Renal cortex interstitium (tissue), 15 donors: ENCODE measurements around the gene UBXN10. TPM values are rescaled to one million over a fixed set of nuclear protein-coding genes. Genes with fewer than 3 reads are reported as not detected.
A peak's percentile ranks its signal among the peaks of the same experiment; 100 is the strongest.

Experiments
- DNase-seq, 11 donors: peaks; one replicate each; pipeline ENCODE4 v3.0.0-alpha.2; 2013; ENCODE audit warnings: low read depth in 9 of 11, low spot score in 4 of 11; ENCODE audit errors: extremely low read depth in 1 of 11
- long read RNA-seq, 16 experiments: transcript quantifications; one replicate each; lab custom pipeline, GENCODE V29; 2026
- polyA plus RNA-seq, 3 donors: library from polyadenylated mRNA; unstranded; fragments of 120-200 nt; gene quantifications; one replicate each; pipeline ENCODE4 v1.2.1, GENCODE V29; 2013; ENCODE audit not compliant: insufficient read length in 3 of 3

Gene UBXN10
- polyA plus RNA-seq, result 1 to 10 TPM; 5.5 to 6.9 (median 5.9) TPM
- long read RNA-seq, donor 1, full-length matches to known transcripts, result 3 of 3 reads
- long read RNA-seq, donor 1, partial matches to known transcripts, result 0 of 3 reads
- long read RNA-seq, donor 1, other reads (novel, unspliced or antisense), result 0 of 3 reads
- long read RNA-seq, donor 2, full-length matches to known transcripts, result 2 of 2 reads
- long read RNA-seq, donor 2, partial matches to known transcripts, result 0 of 2 reads
- long read RNA-seq, donor 2, other reads (novel, unspliced or antisense), result 0 of 2 reads
- long read RNA-seq, donor 3, full-length matches to known transcripts, result 3 of 3 reads
- long read RNA-seq, donor 3, partial matches to known transcripts, result 0 of 3 reads
- long read RNA-seq, donor 3, other reads (novel, unspliced or antisense), result 0 of 3 reads
- long read RNA-seq, donor 4, result 0 reads
- long read RNA-seq, donor 5, result 0 reads
- long read RNA-seq, donor 6, full-length matches to known transcripts, result 3 of 3 reads
- long read RNA-seq, donor 6, partial matches to known transcripts, result 0 of 3 reads
- long read RNA-seq, donor 6, other reads (novel, unspliced or antisense), result 0 of 3 reads
- long read RNA-seq, donor 7, full-length matches to known transcripts, result 3 of 3 reads
- long read RNA-seq, donor 7, partial matches to known transcripts, result 0 of 3 reads
- long read RNA-seq, donor 7, other reads (novel, unspliced or antisense), result 0 of 3 reads
- long read RNA-seq, donor 8, full-length matches to known transcripts, result 2 of 2 reads
- long read RNA-seq, donor 8, partial matches to known transcripts, result 0 of 2 reads
- long read RNA-seq, donor 8, other reads (novel, unspliced or antisense), result 0 of 2 reads
- long read RNA-seq, donor 9, full-length matches to known transcripts, result 1 of 1 reads
- long read RNA-seq, donor 9, partial matches to known transcripts, result 0 of 1 reads
- long read RNA-seq, donor 9, other reads (novel, unspliced or antisense), result 0 of 1 reads
- long read RNA-seq, donor 10, full-length matches to known transcripts, result 2 of 7 reads
- long read RNA-seq, donor 10, partial matches to known transcripts, result 5 of 7 reads
- long read RNA-seq, donor 10, other reads (novel, unspliced or antisense), result 0 of 7 reads
- long read RNA-seq, donor 11, full-length matches to known transcripts, result 3 of 3 reads
- long read RNA-seq, donor 11, partial matches to known transcripts, result 0 of 3 reads
- long read RNA-seq, donor 11, other reads (novel, unspliced or antisense), result 0 of 3 reads
- long read RNA-seq, donor 12, result 0 reads
- long read RNA-seq, donor 13, full-length matches to known transcripts, result 4 of 4 reads
- long read RNA-seq, donor 13, partial matches to known transcripts, result 0 of 4 reads
- long read RNA-seq, donor 13, other reads (novel, unspliced or antisense), result 0 of 4 reads
- long read RNA-seq, donor 14, full-length matches to known transcripts, result 1 of 1 reads
- long read RNA-seq, donor 14, partial matches to known transcripts, result 0 of 1 reads
- long read RNA-seq, donor 14, other reads (novel, unspliced or antisense), result 0 of 1 reads
- long read RNA-seq, donor 15, full-length matches to known transcripts, result 1 of 1 reads
- long read RNA-seq, donor 15, partial matches to known transcripts, result 0 of 1 reads
- long read RNA-seq, donor 15, other reads (novel, unspliced or antisense), result 0 of 1 reads
- long read RNA-seq, donor 16, full-length matches to known transcripts, result 10 of 10 reads
- long read RNA-seq, donor 16, partial matches to known transcripts, result 0 of 10 reads
- long read RNA-seq, donor 16, other reads (novel, unspliced or antisense), result 0 of 10 reads

- peak in 6 of 11 donors; percentile 46 to 68 (median 59) for DNase-seq
These were observed at the start of gene UBXN10, which contains the start of gene PLA2G2C for GRCh38 chr1:20185834-20186782. Gene UBXN10 (plus strand): TSS chr1:20186096. CDS start chr1:20190562, 4,466 bp downstream. Gene PLA2G2C (minus strand): TSS chr1:20186518. CDS start chr1:20177363, 9,155 bp downstream.

GRCh38 chr1:20136249-20136648 lies 49.6 kb upstream of the UBXN10 start:
- DNase-seq, result no peak

- DNase-seq, result no peak
These were observed 48.8 kb upstream of the UBXN10 start for GRCh38 chr1:20137055-20137454.

GRCh38 chr1:20137604-20138003 lies 48.3 kb upstream of the UBXN10 start:
- no peak for DNase-seq

- DNase-seq, result no peak
These were observed 47.5 kb upstream of the UBXN10 start for GRCh38 chr1:20138346-20138745.

- DNase-seq, result no peak
These were observed 46.8 kb upstream of the UBXN10 start, which contains the start of gene PLA2G2F for GRCh38 chr1:20138961-20139550. Gene PLA2G2F (plus strand): TSS chr1:20139323. CDS start chr1:20139428, 105 bp downstream.

GRCh38 chr1:20139776-20140612 lies 45.9 kb upstream of the UBXN10 start:
- no peak for DNase-seq

- DNase-seq, result no peak
These were observed 44.9 kb upstream of the UBXN10 start for GRCh38 chr1:20141001-20141400.

- DNase-seq, result no peak
These were observed 44.4 kb upstream of the UBXN10 start for GRCh38 chr1:20141466-20141865.

GRCh38 chr1:20142001-20142710 lies 43.7 kb upstream of the UBXN10 start:
- DNase-seq, result no peak

- no peak for DNase-seq
These were observed 42.6 kb upstream of the UBXN10 start for GRCh38 chr1:20143318-20143717.

GRCh38 chr1:20143734-20144565 lies 41.9 kb upstream of the UBXN10 start:
- no peak for DNase-seq

- DNase-seq, result no peak
These were observed 37.9 kb upstream of the UBXN10 start for GRCh38 chr1:20147846-20148570.
